ES-I3 (cell line): ENCODE results near the gene BORCS6.

Experiments used
- H3K36me3 ChIP-seq: 2 replicates; pipeline ENCODE4 v1.6.1; 2013; ENCODE audit warnings: mild to moderate bottlenecking, low read length, control low read depth, moderate library complexity; ENCODE audit not compliant: insufficient read depth
- H3K4me1 ChIP-seq: 2 replicates; pipeline ENCODE4 v1.6.1; 2013; ENCODE audit warnings: mild to moderate bottlenecking, control low read depth, low read length; ENCODE audit not compliant: insufficient read depth
- H3K9ac ChIP-seq: 2 replicates; pipeline ENCODE4 v1.6.1; 2013; ENCODE audit warnings: low read depth, mild to moderate bottlenecking, low read length, moderate library complexity
- H3K9me3 ChIP-seq: 2 replicates; pipeline ENCODE4 v1.6.1; 2013; ENCODE audit warnings: mild to moderate bottlenecking, low read length, moderate library complexity; ENCODE audit not compliant: control insufficient read depth, insufficient read depth

Gene BORCS6

GRCh38 chr17:8148560-8148959 is 41.4 kb downstream of the BORCS6 start:
- H3K36me3 ChIP-seq, result no peaks in the 10 kb centered on the region; the same call in none of the 2 replicates
- no peaks in the 10 kb centered on the region for H3K9me3 ChIP-seq
- H3K4me1 ChIP-seq, result peaks cover 7% of the 10 kb centered on the region; the same call in 1 of the 2 replicates
- H3K9ac ChIP-seq, result no peak overlapping the region

DNA sequence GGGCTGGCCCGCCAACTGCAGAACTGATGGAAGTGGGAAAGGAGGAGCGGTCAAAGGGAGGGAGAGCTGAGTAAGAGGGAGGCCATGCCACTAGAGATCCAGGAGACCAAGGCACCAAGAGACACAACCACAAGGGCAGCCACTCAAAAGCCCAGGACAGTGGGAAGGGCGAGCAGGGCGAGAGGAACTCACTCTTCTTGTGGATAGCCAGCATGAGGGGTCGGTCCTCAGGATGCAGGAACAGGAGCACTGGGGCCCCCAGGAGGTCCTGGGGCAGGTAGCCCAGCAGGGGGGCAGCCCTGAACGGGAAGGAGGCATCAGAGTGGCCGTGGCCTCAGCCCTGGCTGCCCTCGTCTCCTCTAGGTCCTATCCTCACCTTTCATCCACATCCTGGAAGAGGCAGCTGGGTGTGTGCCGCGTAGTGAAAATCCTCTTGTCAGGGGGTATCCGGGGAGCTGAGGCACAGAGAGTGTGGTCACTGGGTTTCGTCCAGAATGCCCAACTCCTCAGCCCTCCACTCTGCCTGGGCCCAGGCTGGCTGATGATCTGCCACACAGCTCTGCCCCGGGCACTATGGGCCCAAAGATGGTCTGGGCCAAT is 42.1 kb downstream of the BORCS6 start:
- H3K9ac ChIP-seq, result no peak overlapping the region

DNA sequence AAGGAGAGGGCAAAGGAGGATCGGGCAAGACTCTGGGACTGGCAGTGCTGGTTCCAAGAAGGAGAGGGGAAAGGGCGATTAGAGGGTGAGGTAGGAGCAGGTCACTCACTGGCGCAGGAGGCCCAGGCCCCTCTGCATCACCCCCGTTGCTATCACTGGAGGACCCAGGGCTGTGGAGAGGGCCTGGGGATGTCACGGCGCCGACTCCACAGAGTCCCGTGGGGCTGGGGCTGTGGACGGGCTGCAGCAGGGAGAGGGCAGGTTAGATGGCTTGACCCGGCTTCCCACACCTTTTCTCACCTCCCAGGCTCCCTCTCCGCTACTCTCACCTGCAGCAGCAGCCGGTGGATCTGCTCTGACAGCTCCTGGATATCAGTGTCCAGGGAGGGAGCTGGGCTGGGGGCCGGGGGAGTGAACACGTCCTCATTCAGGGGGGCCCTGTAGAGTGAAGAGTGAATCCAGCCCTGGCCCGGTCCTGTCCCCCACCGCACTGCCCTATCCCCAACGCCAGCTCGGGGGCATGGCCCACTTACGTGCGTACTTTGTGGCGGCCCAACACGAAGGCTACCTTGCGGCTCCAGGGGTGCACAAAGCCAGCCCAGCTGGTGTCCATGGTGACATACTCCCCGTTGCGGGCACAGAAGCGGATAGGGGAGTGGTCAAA is 42.7 kb downstream of the BORCS6 start:
- Histone ChIP-seq H3K36me3 (no peaks in the 10 kb centered on the region; the same call in none of the 2 replicates), H3K9me3 (no peaks in the 10 kb centered on the region), H3K4me1 (no peaks in the 10 kb centered on the region), H3K9ac (no peak overlapping the region)

More for the DNA sequence above, 42.1 kb downstream of the BORCS6 start:
- Histone ChIP-seq H3K9me3 (no peaks in the 10 kb centered on the region), H3K4me1 (peaks cover 5% of the 10 kb centered on the region; the same call in 1 of the 2 replicates), H3K36me3 (no peaks in the 10 kb centered on the region; the same call in none of the 2 replicates)

- Histone ChIP-seq H3K4me1 (no peaks in the 10 kb centered on the region), H3K9me3 (no peaks in the 10 kb centered on the region), H3K9ac (no peak overlapping the region), H3K36me3 (no peaks in the 10 kb centered on the region; the same call in none of the 2 replicates)
Observed at GRCh38 chr17:8146381-8147140, 43.4 kb downstream of the BORCS6 start.

DNA sequence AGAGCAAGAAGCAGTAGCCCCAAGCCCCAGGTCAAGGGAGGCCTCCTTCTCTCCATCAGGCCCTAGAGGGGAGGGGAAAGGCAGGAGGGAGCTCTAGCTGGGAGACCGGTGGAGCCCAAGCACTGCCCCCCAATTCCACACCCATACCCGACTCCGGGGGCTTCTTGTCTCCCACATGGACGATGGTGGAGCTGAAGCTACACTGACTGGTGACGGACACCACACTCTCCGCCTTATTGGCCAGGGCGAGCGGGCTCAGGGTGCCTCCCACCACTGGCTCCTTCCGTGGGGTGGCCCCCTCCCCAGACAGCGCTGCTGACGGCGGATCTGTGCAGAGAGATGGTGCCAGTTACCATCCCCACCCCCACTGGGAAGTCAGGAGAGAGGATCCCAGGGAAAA is 44.2 kb downstream of the BORCS6 start:
- no peaks in the 10 kb centered on the region; the same call in none of the 2 replicates for H3K36me3 ChIP-seq
- H3K4me1 ChIP-seq, result no peaks in the 10 kb centered on the region
- no peak overlapping the region for H3K9ac ChIP-seq
- no peaks in the 10 kb centered on the region for H3K9me3 ChIP-seq

GRCh38 chr17:8144401-8145231 is 45.4 kb downstream of the BORCS6 start:
- no peaks in the 10 kb centered on the region for H3K9me3 ChIP-seq
- H3K36me3 ChIP-seq, result no peaks in the 10 kb centered on the region; the same call in none of the 2 replicates
- H3K4me1 ChIP-seq, result no peaks in the 10 kb centered on the region
- no peak overlapping the region for H3K9ac ChIP-seq

- H3K4me1 ChIP-seq, result no peaks in the 10 kb centered on the region
- H3K36me3 ChIP-seq, result no peaks in the 10 kb centered on the region; the same call in none of the 2 replicates
- no peaks in the 10 kb centered on the region for H3K9me3 ChIP-seq
- H3K9ac ChIP-seq, result no peak overlapping the region
Observed at GRCh38 chr17:8143581-8144400, 46.2 kb downstream of the BORCS6 start.

DNA sequence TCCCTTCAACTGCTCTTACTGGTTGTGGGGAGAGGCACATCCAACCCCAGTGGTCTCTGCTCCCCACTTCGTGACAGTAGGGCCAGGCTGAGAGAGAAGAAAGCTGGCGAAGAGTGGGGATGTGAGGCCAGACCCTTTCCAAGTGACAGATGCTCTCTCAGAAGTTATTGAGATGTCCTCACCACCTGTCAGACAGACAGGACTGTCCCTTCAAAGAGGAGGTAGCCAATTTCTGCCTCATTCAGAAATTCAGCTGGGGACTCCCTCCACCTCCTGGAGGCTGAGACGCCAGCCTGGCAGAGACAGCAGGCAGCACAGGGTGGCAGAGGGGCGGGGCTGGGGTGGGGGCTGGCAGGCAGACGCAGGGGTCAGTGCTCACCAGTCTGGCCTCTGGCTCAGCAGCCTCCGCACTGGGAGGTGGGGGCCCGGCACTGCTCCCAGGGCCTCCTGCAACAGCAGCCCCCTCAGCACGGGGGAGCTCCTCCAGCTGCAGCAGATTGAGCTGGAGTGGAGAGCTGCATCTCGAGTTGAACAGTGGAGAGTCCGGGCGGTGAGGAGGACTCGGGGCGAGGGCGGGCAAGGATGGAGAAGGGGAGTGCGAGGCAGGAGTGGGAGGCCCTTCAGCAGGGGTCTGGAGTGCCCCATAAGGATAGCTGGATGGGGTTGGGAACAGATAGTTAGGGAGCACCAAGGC is 46.9 kb downstream of the BORCS6 start:
- no peaks in the 10 kb centered on the region; the same call in none of the 2 replicates for H3K36me3 ChIP-seq
- H3K9me3 ChIP-seq, result no peaks in the 10 kb centered on the region
- H3K9ac ChIP-seq, result no peak overlapping the region
- no peaks in the 10 kb centered on the region for H3K4me1 ChIP-seq

DNA sequence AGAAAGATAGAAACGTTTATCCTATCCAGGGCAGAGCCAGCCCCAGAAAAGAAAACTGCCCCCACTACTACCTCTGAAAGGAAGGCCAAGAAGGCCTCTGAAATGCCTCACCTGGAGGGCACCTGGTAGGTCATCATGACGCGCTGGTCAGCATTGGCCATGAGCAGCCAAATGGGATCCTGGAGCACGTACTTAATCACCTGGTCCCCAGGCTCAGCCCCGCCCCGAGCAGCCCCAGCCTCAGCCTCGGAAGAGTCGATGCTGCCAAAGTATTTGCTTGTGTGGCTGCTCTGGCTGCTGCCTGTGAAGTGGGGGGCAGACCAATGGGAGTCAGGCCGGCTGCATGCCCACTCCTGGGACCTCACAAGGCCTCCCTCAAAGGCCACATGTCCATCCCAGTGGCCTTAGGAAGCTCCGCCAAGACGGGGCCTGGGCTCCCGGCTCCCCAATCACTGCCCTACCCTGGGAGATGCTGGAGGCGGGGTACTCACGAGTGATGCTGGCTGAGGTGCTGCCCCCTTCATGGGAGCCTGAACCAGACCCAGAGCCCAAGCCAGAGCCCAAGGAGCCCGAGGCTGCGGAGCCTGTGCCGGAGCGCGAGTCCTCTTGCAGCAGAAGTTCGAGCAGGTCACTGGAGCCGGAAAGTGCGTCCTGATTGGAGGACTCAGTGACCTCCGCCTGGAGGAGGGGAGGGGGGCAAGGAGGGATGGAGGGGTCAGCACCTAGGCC is 47.7 kb downstream of the BORCS6 start:
- H3K36me3 ChIP-seq, result no peaks in the 10 kb centered on the region; the same call in none of the 2 replicates
- H3K9ac ChIP-seq, result no peak overlapping the region
- no peaks in the 10 kb centered on the region for H3K4me1 ChIP-seq
- H3K9me3 ChIP-seq, result no peaks in the 10 kb centered on the region

GRCh38 chr17:8141741-8142140 is 48.2 kb downstream of the BORCS6 start:
- Histone ChIP-seq H3K36me3 (no peaks in the 10 kb centered on the region; the same call in none of the 2 replicates), H3K4me1 (no peaks in the 10 kb centered on the region), H3K9ac (no peak overlapping the region), H3K9me3 (no peaks in the 10 kb centered on the region)

DNA sequence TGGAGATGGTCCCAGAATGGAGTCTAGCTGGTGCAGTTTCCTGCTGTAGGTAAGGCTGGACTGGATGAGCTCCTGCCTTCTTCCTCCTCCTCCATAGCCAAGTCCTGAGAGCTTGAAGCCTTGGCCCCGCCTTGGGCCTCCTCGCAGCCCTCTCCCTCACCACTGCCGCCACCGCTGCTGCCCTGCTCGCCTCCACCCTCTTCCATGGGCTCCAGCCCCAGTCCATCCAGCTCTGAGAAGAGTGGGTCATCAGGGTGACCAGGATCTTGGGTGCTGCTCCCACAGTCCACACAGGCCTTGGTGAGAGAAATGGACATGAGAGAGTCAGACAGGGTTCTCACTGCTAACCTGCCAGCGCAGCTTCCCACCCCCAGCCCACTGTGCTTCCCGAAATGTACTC is 48.9 kb downstream of the BORCS6 start:
- no peak overlapping the region for H3K9ac ChIP-seq
- no peaks in the 10 kb centered on the region for H3K9me3 ChIP-seq
- H3K36me3 ChIP-seq, result no peaks in the 10 kb centered on the region; the same call in none of the 2 replicates
- H3K4me1 ChIP-seq, result no peaks in the 10 kb centered on the region
